ENCODE results near the gene FHIT. TPM values are rescaled to one million over a fixed set of nuclear protein-coding genes. Genes with fewer than 3 reads are reported as not detected.

The FHIT gene
- total and polyA plus RNA-seq, 10 of the 15 experiments (the other 5 are each of a cell fraction or from before 2014, with no cell fraction given) = 4.2 to 14.9 (median 9.4) TPM

- in situ Hi-C loops (cut with MboI) = no loop called here
- FAIRE-seq = no peak
Measured at GRCh38 chr3:61087465-61087864, 163.8 kb downstream of the FHIT start.

DNA sequence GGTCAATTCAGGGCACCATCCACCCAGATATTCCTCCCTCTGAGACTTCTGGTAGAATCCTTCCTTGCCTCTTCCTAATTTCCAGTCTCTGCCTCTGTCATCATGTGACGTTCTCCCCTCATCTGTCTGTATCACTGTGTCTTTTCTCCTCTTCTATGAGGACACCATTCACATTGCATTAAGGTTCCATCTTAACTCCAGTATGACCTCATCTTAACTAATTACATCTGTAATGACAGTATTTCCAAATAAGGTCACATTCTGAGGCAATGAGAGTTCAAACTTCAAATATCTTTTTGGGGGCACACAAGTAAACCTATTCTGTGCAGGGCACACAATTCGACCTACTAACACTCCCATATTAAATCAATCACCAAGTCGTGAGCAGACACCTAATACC, 169.7 kb downstream of the FHIT start:
- no peak overlapping the region for H3K9ac ChIP-seq (ENCODE audit: control insufficient read depth, insufficient read depth, low read length)
- H3K4me3 ChIP-seq = no peak overlapping the region
- ChIA-PET CTCF (no interaction called here), SMC1A (ENCODE audit: uncharacterized antibody, unreplicated experiment) (interaction anchor here (1.5 to 1.9 kb wide), 2 partner anchors 11 to 29 kb away, joined by 3 to 5 read pairs; no protein-coding TSS in a partner anchor), POLR2A (no interaction called here), RAD21 (ENCODE audit: unreplicated experiment) (no interaction called here)
- H3K4me2 ChIP-seq (ENCODE audit: control insufficient read depth, insufficient read depth) = no peak overlapping the region
- H3K79me2 ChIP-seq (ENCODE audit: control insufficient read depth, insufficient read depth, low read length) = no peaks in the 10 kb centered on the region
- H3K27ac ChIP-seq (ENCODE audit: control insufficient read depth, insufficient read depth) = no peak overlapping the region
- intact Hi-C loops (cut with micrococcal nuclease; ENCODE audit: unreplicated experiment) = no loop called here
- 52% methylated on average over 3 of the region's 3 CpGs for WGBS (ENCODE audit: insufficient coverage, insufficient replicate concordance, low lambda C conversion rate, missing lambda C conversion rate)
- no peaks in the 10 kb centered on the region for H3K27me3 ChIP-seq (replicated peaks in 1 of 2; ENCODE audit: control insufficient read depth in 2 of 2, insufficient read depth in 2 of 2, low read length in 1 of 2)
- no TSS peak for BruUV-seq (replicated peaks)
- in situ Hi-C loops (cut with MboI) = no loop called here
- no peak for DNase-seq (ENCODE audit: low read depth, low spot score)
- H3K36me3 ChIP-seq (ENCODE audit: control insufficient read depth in 2 of 2, insufficient read depth in 2 of 2, low read length in 1 of 2) = no peaks in the 10 kb centered on the region
- no peaks in the 10 kb centered on the region for H4K20me1 ChIP-seq (ENCODE audit: control insufficient read depth, insufficient read depth)
- H2AFZ ChIP-seq (ENCODE audit: control insufficient read depth, low read depth, low read length) = no peak overlapping the region
- no peak for ATAC-seq
- H3K4me1 ChIP-seq (ENCODE audit: control insufficient read depth, insufficient read depth, low read length) = no peaks in the 10 kb centered on the region
- no peak for FAIRE-seq
- no peaks in the 10 kb centered on the region for H3K9me3 ChIP-seq (replicated peaks; ENCODE audit: control insufficient read depth, insufficient read depth, low read length)
- TF ChIP-seq, protein P1, sequence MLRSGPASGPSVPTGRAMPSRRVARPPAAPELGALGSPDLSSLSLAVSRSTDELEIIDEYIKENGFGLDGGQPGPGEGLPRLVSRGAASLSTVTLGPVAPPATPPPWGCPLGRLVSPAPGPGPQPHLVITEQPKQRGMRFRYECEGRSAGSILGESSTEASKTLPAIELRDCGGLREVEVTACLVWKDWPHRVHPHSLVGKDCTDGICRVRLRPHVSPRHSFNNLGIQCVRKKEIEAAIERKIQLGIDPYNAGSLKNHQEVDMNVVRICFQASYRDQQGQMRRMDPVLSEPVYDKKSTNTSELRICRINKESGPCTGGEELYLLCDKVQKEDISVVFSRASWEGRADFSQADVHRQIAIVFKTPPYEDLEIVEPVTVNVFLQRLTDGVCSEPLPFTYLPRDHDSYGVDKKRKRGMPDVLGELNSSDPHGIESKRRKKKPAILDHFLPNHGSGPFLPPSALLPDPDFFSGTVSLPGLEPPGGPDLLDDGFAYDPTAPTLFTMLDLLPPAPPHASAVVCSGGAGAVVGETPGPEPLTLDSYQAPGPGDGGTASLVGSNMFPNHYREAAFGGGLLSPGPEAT (IDR thresholded peaks at IDR 0.05; ENCODE audit: low read depth) = no peak
- no peak for TF ChIP-seq CEBPB (IDR thresholded peaks at IDR 0.05; ENCODE audit: borderline replicate concordance in 1 of 2, low read depth in 2 of 2, low read length in 2 of 2)
- TF ChIP-seq NFYA (IDR thresholded peaks at IDR 0.05; ENCODE audit: borderline replicate concordance, low read depth, low read length) = no peak
- TF ChIP-seq CBX5 (IDR thresholded peaks at IDR 0.05; ENCODE audit: low read depth) = no peak
- no peak for TF ChIP-seq YY1 (IDR thresholded peaks at IDR 0.05; ENCODE audit: low read depth, low read length)
- TF ChIP-seq, protein P2, sequence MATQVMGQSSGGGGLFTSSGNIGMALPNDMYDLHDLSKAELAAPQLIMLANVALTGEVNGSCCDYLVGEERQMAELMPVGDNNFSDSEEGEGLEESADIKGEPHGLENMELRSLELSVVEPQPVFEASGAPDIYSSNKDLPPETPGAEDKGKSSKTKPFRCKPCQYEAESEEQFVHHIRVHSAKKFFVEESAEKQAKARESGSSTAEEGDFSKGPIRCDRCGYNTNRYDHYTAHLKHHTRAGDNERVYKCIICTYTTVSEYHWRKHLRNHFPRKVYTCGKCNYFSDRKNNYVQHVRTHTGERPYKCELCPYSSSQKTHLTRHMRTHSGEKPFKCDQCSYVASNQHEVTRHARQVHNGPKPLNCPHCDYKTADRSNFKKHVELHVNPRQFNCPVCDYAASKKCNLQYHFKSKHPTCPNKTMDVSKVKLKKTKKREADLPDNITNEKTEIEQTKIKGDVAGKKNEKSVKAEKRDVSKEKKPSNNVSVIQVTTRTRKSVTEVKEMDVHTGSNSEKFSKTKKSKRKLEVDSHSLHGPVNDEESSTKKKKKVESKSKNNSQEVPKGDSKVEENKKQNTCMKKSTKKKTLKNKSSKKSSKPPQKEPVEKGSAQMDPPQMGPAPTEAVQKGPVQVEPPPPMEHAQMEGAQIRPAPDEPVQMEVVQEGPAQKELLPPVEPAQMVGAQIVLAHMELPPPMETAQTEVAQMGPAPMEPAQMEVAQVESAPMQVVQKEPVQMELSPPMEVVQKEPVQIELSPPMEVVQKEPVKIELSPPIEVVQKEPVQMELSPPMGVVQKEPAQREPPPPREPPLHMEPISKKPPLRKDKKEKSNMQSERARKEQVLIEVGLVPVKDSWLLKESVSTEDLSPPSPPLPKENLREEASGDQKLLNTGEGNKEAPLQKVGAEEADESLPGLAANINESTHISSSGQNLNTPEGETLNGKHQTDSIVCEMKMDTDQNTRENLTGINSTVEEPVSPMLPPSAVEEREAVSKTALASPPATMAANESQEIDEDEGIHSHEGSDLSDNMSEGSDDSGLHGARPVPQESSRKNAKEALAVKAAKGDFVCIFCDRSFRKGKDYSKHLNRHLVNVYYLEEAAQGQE (IDR thresholded peaks at IDR 0.05; ENCODE audit: low read depth, low read length) = no peak
- TF ChIP-seq, protein P3, sequence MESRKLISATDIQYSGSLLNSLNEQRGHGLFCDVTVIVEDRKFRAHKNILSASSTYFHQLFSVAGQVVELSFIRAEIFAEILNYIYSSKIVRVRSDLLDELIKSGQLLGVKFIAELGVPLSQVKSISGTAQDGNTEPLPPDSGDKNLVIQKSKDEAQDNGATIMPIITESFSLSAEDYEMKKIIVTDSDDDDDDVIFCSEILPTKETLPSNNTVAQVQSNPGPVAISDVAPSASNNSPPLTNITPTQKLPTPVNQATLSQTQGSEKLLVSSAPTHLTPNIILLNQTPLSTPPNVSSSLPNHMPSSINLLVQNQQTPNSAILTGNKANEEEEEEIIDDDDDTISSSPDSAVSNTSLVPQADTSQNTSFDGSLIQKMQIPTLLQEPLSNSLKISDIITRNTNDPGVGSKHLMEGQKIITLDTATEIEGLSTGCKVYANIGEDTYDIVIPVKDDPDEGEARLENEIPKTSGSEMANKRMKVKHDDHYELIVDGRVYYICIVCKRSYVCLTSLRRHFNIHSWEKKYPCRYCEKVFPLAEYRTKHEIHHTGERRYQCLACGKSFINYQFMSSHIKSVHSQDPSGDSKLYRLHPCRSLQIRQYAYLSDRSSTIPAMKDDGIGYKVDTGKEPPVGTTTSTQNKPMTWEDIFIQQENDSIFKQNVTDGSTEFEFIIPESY (IDR thresholded peaks at IDR 0.05) = no peak
- no peak for TF ChIP-seq KAT2A (conservative IDR thresholded peaks at IDR 0.05; ENCODE audit: control insufficient read depth, low read depth, low read length)
- TF ChIP-seq CREM (IDR thresholded peaks at IDR 0.05; ENCODE audit: low read depth) = no peak

More at GRCh38 chr3:61087465-61087864, 163.8 kb downstream of the FHIT start:
- Histone ChIP-seq H3K27ac (ENCODE audit: control insufficient read depth, insufficient read depth) (no peak overlapping the region), H3K4me2 (ENCODE audit: control insufficient read depth, insufficient read depth) (no peak overlapping the region), H3K4me3 (no peak overlapping the region), H3K79me2 (ENCODE audit: control insufficient read depth, insufficient read depth, low read length) (no peaks in the 10 kb centered on the region), H3K36me3 (ENCODE audit: control insufficient read depth in 2 of 2, insufficient read depth in 2 of 2, low read length in 1 of 2) (no peaks in the 10 kb centered on the region), H4K20me1 (ENCODE audit: control insufficient read depth, insufficient read depth) (no peaks in the 10 kb centered on the region), H3K4me1 (ENCODE audit: control insufficient read depth, insufficient read depth, low read length) (no peaks in the 10 kb centered on the region), H2AFZ (ENCODE audit: control insufficient read depth, low read depth, low read length) (no peak overlapping the region), H3K27me3 (replicated peaks in 1 of 2; ENCODE audit: control insufficient read depth in 2 of 2, insufficient read depth in 2 of 2, low read length in 1 of 2) (no peaks in the 10 kb centered on the region), H3K9me3 (replicated peaks; ENCODE audit: control insufficient read depth, insufficient read depth, low read length) (no peaks in the 10 kb centered on the region), H3K9ac (ENCODE audit: control insufficient read depth, insufficient read depth, low read length) (no peak overlapping the region)
- ChIA-PET RAD21 (ENCODE audit: unreplicated experiment) (no interaction called here), CTCF (no interaction called here), POLR2A (no interaction called here), SMC1A (ENCODE audit: uncharacterized antibody, unreplicated experiment) (no interaction called here)
- TF ChIP-seq KLF5 (IDR thresholded peaks at IDR 0.05; ENCODE audit: partially characterized antibody) = no peak
- TF ChIP-seq POLR2AphosphoS5 (IDR thresholded peaks at IDR 0.05; ENCODE audit: low read length) = no peak
- no peak for TF ChIP-seq ZZZ3 (IDR thresholded peaks at IDR 0.05; ENCODE audit: control insufficient read depth, insufficient read length, low read depth)
- no peak for DNase-seq (ENCODE audit: low read depth, low spot score)
- intact Hi-C loops (cut with micrococcal nuclease; ENCODE audit: unreplicated experiment) = no loop called here
- no TSS peak for BruUV-seq (replicated peaks)
- no peak for ATAC-seq
- WGBS (ENCODE audit: insufficient coverage, insufficient replicate concordance, low lambda C conversion rate, missing lambda C conversion rate) = 76% methylated on average over 2 of the region's 2 CpGs
